ENCODE measurements around the gene LNX2. TPM values are rescaled to one million over a fixed set of nuclear protein-coding genes. Genes with fewer than 3 reads are reported as not detected.

Gene LNX2
- total RNA-seq, 4 donors from 2014 or later = 10.2 to 14.1 (median 12.8) TPM

GRCh38 chr13:27624071-27624470 is 3.7 kb upstream of the LNX2 start:
- TF ChIP-seq, protein P1, sequence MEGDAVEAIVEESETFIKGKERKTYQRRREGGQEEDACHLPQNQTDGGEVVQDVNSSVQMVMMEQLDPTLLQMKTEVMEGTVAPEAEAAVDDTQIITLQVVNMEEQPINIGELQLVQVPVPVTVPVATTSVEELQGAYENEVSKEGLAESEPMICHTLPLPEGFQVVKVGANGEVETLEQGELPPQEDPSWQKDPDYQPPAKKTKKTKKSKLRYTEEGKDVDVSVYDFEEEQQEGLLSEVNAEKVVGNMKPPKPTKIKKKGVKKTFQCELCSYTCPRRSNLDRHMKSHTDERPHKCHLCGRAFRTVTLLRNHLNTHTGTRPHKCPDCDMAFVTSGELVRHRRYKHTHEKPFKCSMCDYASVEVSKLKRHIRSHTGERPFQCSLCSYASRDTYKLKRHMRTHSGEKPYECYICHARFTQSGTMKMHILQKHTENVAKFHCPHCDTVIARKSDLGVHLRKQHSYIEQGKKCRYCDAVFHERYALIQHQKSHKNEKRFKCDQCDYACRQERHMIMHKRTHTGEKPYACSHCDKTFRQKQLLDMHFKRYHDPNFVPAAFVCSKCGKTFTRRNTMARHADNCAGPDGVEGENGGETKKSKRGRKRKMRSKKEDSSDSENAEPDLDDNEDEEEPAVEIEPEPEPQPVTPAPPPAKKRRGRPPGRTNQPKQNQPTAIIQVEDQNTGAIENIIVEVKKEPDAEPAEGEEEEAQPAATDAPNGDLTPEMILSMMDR (IDR thresholded peaks at IDR 0.05) = no peak
- no peak for TF ChIP-seq POLR2AphosphoS5 (IDR thresholded peaks at IDR 0.05)
- no peak for TF ChIP-seq POLR2A (IDR thresholded peaks at IDR 0.05; ENCODE audit: low read depth)

DNA sequence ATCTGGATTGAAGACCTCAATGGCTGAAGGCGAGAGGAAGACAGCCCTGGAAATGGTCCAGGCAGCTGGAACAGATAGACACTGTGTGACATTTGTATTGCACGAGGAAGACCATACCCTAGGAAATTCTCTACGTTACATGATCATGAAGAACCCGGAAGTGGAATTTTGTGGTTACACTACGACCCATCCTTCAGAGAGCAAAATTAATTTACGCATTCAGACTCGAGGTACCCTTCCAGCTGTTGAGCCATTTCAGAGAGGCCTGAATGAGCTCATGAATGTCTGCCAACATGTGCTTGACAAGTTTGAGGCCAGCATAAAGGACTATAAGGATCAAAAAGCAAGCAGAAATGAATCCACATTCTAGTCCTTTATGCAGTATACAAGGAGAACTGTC is 2.6 kb upstream of the LNX2 start:
- peaks cover 24 to 44% (median 39%) of the 10 kb centered on the region in 4 donors for H3K4me1 ChIP-seq
- peak overlapping the region in 2 of 4 donors; percentile 2 to 95 for H3K4me3 ChIP-seq
- TF ChIP-seq, protein P1 (IDR thresholded peaks at IDR 0.05) = no peak
- TF ChIP-seq EP300 (IDR thresholded peaks at IDR 0.05) (no peak), POLR2AphosphoS5 (IDR thresholded peaks at IDR 0.05) (no peak), POLR2A (IDR thresholded peaks at IDR 0.05; ENCODE audit: low read depth) (no peak)
- H3K27ac ChIP-seq (replicated peaks in 1 of 4) = no peak overlapping the region
- H3K27me3 ChIP-seq = no peaks in the 10 kb centered on the region
- peaks cover 0 to 12% (median 4%) of the 10 kb centered on the region in 4 donors for H3K36me3 ChIP-seq
- no peak for DNase-seq (ENCODE audit: extremely low spot score)
- no peaks in the 10 kb centered on the region for H3K9me3 ChIP-seq
- WGBS = 80% methylated on average over 7 of the region's 7 CpGs
- intact Hi-C loops (cut with DNase I) = loop anchor here (5.0 to 10.0 kb wide), 2 partner anchors 171 to 198 kb away; partner anchors contain the start of genes GTF3A and MTIF3

More at GRCh38 chr13:27624071-27624470, 3.7 kb upstream of the LNX2 start:
- Histone ChIP-seq H3K27ac (replicated peaks in 1 of 4) (no peak overlapping the region), H3K4me1 (peaks cover 14 to 35% (median 28%) of the 10 kb centered on the region in 4 donors), H3K27me3 (no peaks in the 10 kb centered on the region), H3K36me3 (peaks cover 0 to 15% (median 4%) of the 10 kb centered on the region in 4 donors), H3K9me3 (no peaks in the 10 kb centered on the region), H3K4me3 (no peak overlapping the region)
- intact Hi-C loops (cut with DNase I) = loop anchor here (5.0 to 10.0 kb wide), 2 partner anchors 172 to 199 kb away; partner anchors contain the start of genes GTF3A and MTIF3
- WGBS = 95% methylated on average over 3 of the region's 3 CpGs
- DNase-seq (ENCODE audit: extremely low spot score) = no peak

DNA sequence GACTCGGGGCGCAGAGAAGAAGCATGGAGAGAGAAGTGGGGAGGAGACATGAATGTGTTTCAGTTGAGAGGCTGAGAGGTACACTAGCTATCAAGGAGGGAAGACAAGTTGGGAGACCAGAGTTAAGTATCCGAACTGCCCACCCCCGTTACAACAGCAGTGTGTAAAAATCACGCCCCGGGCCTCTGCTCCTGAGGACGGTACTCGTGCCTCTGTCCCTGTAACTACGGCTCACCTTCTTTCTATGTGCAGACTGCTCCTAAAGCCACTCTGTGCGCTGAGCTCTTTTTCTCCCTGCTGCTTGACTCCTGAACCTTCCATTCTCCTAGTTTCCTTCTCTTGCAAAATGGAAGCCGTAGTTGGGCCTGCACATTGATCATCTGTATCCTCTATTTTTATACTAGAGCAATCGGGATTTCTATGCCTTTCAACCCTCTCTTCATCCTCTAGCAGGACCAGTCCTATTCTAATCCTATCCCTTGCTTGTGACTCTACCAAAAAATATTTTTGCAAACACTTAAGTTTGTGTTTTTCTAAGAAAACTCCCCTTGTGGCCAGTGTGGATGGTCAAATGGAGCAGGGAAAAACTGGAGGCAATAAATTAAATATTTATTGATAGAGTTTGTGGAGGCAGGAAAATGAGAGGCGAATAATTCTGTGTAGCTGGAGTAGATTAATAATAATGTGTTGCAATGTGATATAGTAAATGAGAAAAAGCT is 1.9 kb upstream of the LNX2 start:
- no peaks in the 10 kb centered on the region for H3K9me3 ChIP-seq

GRCh38 chr13:27621366-27622101 is 1.2 kb upstream of the LNX2 start, which contains the start of gene POLR1D:
Gene POLR1D, plus strand, starts transcription at chr13:27621892. Its CDS starts 92 bp downstream, at chr13:27621984.
- H3K9me3 ChIP-seq = no peaks in the 10 kb centered on the region
- no peaks in the 10 kb centered on the region for H3K27me3 ChIP-seq
- TF ChIP-seq POLR2A (IDR thresholded peaks at IDR 0.05; ENCODE audit: low read depth) = peak; percentile 22
- TF ChIP-seq POLR2AphosphoS5 (IDR thresholded peaks at IDR 0.05) = peak; percentile 85 to 90
- TF ChIP-seq, protein P1 (IDR thresholded peaks at IDR 0.05) = no peak
- no peak for TF ChIP-seq EP300 (IDR thresholded peaks at IDR 0.05)
- DNase-seq (ENCODE audit: extremely low spot score) = no peak
- H3K27ac ChIP-seq (replicated peaks in 1 of 4) = peak within 1 kb of the TSS; percentile 98 to 99 (median 98)
- peaks cover 30 to 51% (median 47%) of the 10 kb centered on the region in 4 donors for H3K4me1 ChIP-seq
- H3K4me3 ChIP-seq = peak within 1 kb of the TSS; percentile 78 to 95 (median 88)
- peaks cover 0 to 12% (median 4%) of the 10 kb centered on the region in 4 donors for H3K36me3 ChIP-seq
- 0% methylated on average over 13 of the region's 71 CpGs for WGBS
- intact Hi-C loops (cut with DNase I) = loop anchor here (5.0 to 10.0 kb wide), 2 partner anchors 169 to 197 kb away; partner anchors contain the start of genes GTF3A and MTIF3

More for the DNA sequence above, 1.9 kb upstream of the LNX2 start:
- Histone ChIP-seq H3K36me3 (peaks cover 0 to 12% (median 4%) of the 10 kb centered on the region in 4 donors), H3K4me1 (peaks cover 29 to 50% (median 44%) of the 10 kb centered on the region in 4 donors), H3K27me3 (no peaks in the 10 kb centered on the region), H3K4me3 (peak overlapping the region; percentile 78 to 95 (median 88)), H3K27ac (replicated peaks in 1 of 4) (peak overlapping the region; percentile 98 to 99 (median 98))
- intact Hi-C loops (cut with DNase I) = loop anchor here (5.0 to 10.0 kb wide), 2 partner anchors 170 to 197 kb away; partner anchors contain the start of genes GTF3A and MTIF3
- WGBS = 8% methylated on average over 13 of the region's 13 CpGs
- DNase-seq (ENCODE audit: extremely low spot score) = no peak
- TF ChIP-seq, protein P1 (IDR thresholded peaks at IDR 0.05) = peak in 1 of 3 experiments; percentile 19
- no peak for TF ChIP-seq EP300 (IDR thresholded peaks at IDR 0.05)
